Activated CD8-positive, alpha-beta memory T cell treated with anti-CD3 and anti-CD28 coated beads, Interleukin-2, amount 50 U/mL, for 4 hours (primary cell): ENCODE results near the gene RBFOX2.
"Not testable (repeated sequence)": the region's sequence is repeated elsewhere in the genome, so short reads cannot be mapped to it uniquely, and the experiment has no call there.

Experiments
- DNase-seq: peaks from one replicate; pipeline ENCODE4 v3.0.0-alpha.2; 2020

RBFOX2 gene, protein sequence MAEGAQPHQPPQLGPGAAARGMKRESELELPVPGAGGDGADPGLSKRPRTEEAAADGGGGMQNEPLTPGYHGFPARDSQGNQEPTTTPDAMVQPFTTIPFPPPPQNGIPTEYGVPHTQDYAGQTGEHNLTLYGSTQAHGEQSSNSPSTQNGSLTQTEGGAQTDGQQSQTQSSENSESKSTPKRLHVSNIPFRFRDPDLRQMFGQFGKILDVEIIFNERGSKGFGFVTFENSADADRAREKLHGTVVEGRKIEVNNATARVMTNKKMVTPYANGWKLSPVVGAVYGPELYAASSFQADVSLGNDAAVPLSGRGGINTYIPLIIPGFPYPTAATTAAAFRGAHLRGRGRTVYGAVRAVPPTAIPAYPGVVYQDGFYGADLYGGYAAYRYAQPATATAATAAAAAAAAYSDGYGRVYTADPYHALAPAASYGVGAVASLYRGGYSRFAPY

DNA sequence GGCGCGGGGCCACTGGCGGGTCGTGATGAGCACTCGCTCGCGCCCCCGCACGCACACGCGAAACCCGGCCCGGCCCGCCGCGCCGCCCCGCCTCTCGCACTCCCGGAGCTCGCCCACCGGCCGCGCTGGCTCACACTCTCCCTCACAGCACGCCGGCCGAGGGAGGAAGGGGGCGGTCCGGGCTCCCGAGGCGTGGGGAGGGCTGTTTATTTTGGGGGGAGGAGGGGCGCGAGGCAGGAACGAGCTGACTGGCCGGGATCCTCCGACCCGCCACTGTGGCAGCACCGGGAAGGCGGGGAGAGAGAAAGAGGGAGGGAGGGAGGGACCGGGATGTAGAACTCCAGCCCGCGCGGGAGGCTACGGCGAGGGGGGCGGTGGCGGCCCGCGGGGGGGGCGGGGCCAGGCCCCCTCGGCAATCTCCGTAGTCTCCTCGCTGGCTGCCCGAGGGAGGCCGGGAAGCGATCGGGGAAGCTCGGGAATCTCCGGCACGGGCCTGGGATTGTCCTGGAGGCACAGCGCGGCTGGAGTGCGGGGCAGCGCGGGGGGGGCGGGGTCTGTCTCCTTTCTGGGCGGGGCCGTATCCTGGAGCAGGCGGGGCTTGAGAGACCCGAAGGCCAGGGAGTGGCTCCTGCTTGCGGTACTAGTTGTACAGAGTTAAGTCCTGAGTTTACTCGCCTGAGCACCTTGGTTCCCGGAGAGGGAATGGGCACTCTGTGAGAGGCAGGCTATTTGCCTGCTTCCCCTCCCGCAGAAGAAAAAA, at the start of gene RBFOX2:
TSS of gene RBFOX2 (minus strand) at position 179 of the 760 bp plus-strand sequence. CDS start 399 bp downstream, outside the sequence.
- DNase-seq: peak; percentile 78

DNA sequence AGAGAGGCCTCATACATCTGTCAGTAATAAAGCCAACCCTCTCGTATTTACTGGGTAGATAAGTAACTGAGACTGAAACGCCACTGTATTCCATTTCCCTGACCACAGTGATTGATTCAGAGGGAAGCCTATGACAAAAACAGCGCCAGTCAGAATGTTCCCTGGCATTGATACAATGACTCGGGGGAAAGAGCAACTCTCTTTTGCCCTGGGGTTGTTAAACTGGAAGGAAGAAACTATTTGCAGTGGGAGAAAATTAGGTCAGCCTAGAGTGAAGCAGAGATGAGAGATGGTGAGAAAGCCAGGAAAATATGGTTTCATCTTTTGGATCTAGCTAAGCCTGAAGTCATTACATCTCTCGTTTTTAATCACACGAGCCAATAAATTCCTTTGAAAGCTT, 48.6 kb upstream of the RBFOX2 start:
- no peak for DNase-seq

DNA sequence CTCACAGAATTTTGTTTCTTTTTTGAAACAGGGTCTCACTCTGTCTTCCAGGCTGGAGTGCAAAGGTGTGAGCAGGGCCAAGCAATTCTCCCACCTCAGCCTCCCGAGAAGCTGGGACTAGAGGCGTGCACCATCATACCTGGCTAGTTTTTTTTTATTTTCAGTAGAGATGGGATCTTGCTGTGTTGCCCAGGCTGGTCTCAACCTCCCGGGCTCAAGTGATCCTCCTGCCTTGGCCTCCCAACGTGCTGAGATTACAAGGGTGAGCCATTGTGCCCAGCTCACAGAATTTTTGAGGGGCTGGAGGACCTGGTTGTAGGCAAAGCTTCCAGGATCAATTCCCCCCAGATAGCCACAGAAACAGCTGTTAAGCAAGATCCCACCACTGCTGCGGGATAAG, 47.1 kb upstream of the RBFOX2 start:
- no peak for DNase-seq

DNA sequence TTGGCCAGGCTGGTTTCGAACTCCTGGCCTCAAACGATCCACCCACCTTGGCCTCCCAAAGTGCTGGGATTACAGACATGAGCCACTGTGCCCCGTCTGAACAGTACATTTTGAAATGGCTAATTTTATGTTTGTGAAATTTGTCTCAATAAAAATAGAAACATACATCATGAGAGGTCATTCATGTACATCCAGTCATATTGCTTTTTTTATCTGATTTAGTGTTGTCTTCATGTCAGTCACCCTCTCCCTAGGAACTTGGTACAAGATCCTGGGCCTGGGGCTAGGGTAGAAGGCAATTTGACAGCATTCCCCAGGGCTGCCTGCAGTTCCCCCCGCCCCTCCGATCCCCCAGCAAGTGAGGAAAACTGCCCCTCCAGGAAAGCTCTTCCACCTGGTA, 46.6 kb upstream of the RBFOX2 start:
- DNase-seq: no peak

DNA sequence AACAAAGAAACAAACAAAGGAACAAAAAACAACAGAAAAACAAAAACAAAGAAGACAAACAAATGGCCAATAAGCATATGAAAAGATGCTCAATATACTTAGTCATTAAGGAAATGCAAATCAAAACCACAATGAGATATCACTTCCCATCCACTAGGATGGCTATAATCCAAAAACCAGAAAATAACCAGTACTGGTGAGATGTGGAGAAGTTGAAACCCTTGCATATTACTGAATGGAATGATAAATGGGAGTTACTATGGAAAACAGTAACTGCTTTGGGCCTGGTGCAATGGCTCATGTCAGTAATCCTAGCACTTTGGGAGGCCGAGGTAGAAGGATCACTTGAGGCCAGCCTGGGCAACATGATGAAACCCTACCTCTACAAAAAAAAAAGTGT, 44.9 kb upstream of the RBFOX2 start:
- no peak for DNase-seq

DNA sequence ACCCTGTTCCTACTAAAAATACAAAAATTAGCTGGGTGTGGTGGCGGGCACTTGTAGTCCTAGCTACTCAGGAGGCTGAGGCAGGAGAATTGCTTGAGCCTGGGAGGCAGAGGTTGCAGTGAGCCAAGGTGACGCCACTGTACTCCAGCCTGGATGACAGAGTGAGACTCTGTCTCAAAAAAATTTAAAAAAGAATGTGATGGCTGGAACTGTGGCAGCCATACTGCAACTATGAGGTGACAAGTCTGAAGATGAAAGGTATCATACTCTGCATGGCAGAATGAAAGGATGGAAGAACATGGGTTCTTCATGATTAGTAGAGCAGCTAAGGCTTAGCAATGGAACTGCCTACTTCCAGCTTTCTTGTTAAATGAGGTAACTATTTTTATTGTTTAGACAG, 42.0 kb upstream of the RBFOX2 start:
- not testable (repeated sequence) for DNase-seq

DNA sequence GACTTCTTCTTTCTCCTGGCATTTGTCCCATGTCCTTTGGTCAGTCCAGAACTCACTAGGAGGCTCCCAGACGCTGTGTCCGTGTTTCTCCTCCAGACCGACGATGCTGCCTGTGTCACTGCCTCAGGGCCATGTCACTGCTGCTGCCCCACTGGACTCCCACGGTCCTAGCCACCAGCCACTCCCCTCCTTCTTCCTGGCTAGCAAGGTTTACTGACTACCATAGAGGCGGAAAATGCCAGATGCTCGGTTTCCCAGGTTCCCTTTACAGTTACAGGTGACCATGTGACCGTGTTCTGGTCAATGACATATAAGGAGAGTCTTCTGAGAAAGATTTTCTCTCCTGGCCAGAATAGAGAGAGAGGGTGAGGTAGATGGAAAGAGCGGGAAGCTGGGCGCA, 40.7 kb upstream of the RBFOX2 start:
- DNase-seq: no peak

DNA sequence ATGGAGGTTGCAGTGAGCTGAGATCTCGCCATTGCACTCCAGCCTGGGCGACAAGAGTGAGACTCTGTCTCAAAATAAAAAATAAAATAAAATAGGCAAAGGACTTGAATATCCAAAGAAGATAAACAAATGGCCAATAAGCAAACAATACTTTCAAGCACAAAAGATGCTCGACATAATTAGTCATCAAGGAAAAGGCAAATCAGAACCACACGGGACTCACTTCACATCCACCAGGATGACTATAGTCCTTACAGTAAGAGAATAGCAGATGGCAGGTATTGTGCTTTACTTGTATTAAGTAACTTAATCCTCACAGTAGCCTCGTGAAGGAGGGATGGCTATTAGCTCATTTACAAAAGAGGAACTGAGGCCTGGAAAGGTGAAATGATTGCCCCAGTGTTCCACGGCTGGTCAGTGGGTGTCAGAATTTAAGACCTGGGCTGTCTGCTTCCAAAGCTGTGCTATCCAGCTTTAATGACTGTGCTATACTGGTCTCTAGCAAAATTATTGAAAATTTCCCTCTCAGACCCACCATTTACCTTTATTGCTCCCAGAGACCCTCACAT, 40.2 kb upstream of the RBFOX2 start:
- no peak for DNase-seq

DNA sequence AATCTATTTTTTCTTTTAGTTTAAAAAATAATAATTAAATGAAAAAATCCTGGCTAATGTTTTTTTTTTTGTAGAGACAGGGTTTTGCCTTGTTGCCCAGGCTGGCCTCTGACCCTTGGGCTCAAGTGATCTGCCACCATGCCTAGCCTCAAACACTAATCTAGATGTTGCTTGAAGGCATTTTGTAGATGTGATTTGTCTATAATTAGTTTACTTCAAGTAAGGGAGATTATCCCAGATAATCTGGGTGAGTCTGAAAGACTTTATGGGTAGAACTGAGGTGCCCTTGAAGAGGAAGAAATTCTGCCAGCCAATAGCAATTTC, 38.6 kb upstream of the RBFOX2 start:
- no peak for DNase-seq

DNA sequence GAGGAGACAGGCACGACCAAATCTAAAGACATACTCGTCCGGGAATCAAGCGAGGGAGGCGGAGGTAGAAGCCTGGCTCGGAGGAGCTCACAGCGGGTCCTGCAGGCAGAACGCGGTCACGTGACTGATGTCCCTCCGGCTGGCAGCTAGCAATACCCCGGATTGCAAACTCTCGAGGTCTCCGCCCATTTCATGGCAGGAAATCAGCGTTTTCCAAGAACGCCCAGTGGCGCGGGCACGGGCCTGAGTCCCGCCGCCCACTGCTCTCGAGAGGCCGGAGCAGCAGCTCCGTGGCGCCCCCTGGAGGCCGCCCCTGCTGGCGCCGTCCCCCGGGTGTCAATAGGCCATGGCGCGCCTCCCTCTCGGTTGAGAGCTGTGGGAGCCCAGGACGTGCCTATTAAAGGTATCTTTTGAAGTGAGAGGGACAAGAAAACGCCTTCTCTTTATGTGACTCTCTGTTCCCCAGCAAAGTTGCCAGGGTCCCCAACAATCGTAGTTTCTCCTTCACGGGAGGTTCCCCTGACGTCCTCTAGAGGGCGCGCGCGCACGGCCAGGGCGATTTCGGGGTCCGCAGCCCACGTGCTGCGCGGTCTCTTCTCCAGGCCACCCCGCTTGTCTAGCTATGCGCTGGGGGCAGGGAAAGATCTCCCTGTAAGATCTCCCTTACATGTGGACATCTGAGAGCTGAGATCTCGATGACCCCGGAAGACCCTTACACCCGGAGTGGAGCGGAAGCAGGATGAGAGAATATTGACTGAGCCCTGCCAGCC, 37.3 kb upstream of the RBFOX2 start:
- DNase-seq: peak; percentile 65

DNA sequence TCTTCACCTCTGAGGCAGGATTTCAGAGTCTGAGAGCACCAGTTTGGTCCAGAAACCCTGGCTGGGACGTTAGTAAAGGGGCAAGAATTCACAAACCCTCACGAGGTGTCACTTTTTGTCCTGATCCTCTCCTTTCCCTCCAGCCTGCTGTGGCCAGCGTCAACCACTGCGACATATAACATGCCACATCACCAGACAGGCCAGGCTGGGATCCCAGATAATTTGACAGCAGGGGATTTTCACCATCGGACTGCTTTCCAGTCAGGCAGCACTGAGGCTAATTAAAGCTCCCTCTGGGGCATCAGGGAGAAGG, 36.8 kb upstream of the RBFOX2 start:
- DNase-seq: no peak

DNA sequence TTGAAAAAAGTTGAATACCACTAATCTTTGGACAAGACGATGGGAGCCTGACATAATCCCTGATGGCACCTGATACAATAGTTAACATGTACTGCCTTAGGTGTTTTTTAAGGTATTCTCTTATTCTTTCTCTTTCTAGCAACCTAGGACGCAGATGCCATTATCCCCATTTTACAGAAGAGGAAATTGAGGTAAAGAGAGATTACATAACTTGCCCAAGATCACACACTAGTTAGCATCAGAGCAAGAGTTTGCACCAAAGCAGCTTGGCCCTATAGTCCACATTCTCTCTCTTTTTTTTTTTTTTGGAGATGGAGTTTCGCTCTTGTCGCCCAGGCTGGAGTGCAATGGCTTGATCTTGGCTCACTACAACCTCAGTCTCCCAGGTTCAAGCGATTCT, 35.7 kb upstream of the RBFOX2 start:
- DNase-seq: no peak

DNA sequence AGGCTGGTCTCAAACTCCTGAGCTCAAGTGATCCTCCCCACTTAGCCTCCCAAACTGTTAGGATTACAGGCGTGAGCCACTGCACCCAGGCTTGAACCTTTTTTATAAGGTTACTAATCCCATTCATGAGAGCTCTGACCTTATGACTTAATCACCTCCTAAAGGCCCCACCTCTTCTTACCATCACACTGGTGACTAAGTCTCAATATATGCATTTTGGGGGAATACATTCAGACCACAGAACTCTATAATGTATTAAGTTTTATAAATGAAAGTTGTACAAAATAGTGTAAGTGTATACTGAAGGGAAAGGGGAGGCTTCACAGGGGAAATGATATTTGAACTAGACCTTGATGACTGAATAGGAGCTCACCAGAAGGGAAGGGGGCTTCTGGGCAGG, 28.4 kb upstream of the RBFOX2 start:
- no peak for DNase-seq

DNA sequence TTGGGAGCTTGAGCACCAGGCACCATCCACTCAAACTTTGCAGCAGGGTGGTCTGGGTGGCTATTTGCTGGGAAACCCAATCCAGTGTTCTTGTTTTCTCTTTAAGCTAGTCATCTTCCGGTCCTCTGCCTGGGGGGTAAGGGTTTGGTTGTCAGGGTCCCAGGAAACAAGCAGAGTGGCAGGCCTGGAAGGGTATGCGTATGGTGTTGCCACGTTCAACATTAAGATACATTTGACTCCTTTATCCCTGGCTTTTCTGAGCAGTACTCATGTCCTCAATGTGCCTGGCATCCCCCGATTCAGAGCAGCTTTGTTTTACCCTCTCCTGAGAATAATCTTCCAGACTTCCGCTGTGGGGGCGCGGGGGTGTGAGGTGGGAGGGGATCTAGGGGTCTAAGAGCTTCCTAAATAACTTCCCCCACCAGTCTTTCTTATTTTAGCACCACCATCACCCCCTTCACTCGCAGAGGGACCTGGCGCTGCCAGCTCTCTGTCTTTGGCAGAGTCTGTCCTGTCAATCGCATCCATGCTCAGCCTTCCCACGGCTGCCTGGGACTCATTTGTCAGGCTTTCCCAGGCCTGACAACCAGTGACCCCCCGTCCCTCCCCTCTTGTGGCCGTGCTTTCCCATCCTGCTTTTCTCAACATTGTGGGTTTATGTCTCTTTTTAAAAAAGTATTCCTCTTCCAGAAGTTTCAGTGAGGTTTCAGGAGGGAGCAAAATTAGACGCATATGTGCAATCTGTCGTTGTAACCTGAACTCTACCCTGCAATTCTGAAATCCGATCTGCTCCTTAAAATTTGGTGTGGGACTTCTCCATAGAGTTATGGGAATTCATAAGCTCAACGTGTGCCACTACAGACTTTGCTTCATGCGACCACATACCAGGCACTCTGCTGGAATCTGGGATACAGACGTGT, 27.0 kb upstream of the RBFOX2 start:
- no peak for DNase-seq

DNA sequence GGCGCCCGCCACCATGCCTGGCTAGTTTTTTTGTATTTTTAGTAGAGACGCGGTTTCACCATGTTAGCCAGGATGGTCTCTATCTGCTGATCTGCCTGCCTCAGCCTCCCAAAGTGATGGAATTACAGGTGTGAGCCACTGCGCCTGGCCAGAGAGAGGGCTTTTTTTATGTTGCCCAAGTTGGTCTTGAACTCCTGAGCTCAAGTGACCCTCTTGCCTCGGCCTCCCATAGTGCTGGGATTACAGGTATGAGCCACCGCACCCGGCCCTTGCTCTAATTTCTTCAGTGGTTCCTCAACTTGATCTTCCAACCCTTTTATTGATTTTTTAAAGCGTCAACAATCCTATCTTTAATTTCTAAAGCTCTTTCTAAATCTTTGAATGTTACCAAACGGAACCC, 25.8 kb upstream of the RBFOX2 start:
- DNase-seq: not testable (repeated sequence)

DNA sequence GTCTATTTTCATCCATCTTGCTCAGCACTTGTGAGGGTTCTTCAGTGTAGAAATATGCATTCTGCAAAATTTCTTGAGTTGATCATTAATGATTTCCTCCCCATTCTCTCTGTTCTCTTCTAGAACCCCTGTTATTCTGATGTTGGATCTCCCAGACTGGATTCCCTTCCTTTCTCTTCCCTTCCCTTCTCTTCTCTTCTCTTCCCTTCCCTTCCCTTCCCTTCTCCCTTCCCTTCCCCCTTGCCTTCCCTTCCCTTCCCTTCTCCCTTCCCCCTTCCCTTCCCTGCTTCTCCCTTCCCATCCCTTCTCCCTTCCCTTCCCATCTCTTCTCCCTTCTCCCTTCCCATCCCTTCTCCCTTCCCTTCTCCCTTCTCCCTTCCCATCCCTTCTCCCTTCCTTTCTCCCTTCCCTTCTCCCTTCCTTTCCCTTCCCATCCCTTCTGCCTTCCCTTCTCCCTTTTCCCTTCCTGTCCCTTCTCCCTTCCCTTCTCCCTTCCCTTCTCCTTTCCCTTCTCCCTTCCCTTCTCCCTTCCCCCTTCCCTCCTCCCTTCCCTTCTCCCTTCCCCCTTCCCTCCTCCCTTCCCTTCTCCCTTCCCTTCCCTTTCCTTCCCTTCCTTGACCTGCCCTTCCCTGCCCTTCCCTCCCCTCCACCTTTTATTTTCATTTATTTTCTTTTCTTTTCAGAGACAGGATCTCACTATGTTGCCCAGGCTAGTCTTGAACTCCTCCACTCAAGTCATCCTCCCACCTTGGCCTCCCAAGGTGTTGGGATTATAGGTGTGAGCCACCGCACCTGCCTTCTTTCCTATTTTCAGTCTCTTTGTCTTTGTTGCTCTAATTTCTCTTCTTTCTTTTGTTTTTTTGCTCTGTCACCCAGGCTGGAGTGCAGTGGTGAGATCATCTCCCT, 24.9 kb upstream of the RBFOX2 start:
- no peak for DNase-seq

DNA sequence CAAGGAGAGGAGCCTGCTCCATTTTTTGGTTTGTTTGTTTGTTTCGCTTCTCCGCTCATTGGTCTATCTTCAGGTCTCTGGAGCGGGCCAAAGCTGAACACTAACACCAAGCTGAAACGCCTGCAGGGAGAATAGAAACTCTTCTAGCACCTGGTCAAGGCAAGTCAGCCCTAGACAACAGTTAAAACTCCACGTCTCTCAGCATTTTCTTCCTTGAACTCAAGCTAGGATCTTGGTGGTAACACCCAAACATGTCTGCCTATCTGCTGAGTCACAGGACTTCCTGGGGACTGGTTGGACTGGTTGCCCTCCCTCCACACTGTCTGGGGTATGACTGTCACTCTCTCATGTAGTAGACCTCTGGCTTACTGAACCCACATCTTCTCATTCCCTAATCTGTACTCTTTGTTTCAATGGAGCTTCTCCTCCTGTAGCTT, 23.9 kb upstream of the RBFOX2 start:
- no peak for DNase-seq

DNA sequence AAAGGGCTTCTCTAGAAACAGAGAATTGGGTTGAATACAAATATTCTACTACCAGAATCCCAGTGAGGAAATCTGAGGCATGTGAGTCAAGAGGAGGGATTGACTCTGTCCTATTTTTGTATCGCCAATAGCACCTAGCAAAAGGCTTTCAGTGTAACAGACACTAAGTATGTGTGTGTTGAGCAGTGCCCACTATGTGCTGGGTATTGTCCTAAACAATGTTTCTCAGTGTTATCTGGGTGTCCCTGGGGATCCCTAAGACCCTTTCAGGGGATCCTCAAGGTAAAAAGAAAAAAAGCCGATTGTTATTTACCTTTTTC, 21.0 kb upstream of the RBFOX2 start:
- no peak for DNase-seq

DNA sequence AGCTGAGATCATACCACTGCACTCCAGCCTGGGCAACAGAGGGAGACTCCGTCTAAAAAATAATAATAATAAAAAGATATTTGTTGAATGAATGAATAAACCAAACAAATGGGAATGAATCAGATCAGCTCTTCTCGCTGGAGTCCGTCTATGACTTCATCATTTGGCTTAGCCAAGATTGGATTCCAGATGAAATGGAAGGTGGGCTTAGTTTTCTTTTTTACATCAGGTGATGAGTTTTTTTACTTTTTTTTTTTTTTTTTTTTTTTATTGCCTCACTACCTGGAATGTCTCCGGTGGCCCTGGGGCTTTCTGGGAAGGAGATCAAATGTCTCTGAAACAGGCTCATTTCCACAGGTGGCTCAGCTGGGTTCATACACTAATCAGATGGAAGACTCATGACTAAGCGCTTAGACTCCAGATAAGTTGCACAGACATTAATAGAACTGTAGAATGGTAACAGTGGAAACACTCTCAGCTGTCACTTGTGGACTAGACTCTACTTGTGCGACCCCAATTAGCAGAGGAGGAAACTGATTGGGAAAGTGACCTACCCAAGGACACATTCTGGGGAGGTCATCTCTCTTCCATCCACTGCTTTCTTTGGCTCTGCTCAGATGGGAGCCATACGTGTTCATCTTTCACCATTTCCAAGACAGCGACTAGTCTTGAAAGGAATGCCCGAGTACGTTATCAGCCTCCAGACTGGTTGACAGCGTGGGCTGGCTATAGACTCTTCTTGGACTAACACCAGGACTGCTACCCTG, 20.5 kb upstream of the RBFOX2 start:
- DNase-seq: no peak

DNA sequence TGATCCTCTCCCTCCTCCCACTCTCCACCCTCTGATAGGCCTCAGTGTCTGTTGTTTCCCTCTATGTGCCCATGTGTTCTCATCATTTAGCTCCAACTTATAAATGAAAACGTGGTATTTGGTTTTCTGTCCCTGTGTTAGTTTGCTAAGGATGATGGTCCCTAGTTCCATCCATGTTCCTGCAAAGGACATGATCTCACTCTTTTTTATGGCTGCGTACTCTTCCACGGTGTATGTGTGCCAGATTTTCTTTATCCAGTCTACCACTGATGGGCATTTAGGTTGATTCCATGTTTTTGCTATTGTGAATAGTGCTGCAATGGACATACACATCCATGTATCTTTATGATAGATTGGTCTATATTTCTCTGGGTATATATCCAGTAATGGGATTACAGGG, 15.9 kb upstream of the RBFOX2 start:
- not testable (repeated sequence) for DNase-seq

DNA sequence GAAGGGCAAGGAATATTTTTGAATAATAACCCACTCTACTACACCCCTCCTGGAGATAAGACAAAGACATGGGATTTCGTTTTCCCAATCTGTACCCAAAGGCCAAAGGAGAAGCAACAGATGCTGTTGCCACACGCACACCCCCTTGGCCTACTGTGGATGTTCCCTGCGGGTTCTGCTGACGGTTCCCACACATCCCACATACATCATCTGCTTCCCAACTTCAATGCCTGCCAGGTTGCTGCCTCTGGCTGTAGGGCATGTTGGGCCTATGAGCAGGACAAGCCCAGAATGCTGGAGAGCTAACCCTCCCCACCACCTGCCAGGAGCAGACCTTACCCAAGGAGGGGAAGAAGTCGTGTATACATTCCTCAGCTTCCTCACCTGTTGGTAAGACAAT, 13.6 kb upstream of the RBFOX2 start:
- DNase-seq: no peak
